Adrenal gland (tissue), 5 donors: ENCODE results near the gene PLXNA1.

ENCODE experiments used
- CTCF ChIP-seq, 6 experiments: fragments of 450-650 bp in 4 of 6; fragments of 200-600 bp in 2 of 6; sonication (generic) in 1 of 6; IDR thresholded peaks; 1 replicate in 5 of 6; 2 replicates in 1 of 6; pipeline versions ENCODE4 v1.5.1 to v1.8.0; 2016 to 2021; ENCODE audit warnings: antibody characterized with exemption in 6 of 6, mild to moderate bottlenecking in 2 of 6, moderate library complexity in 1 of 6
- POLR2A ChIP-seq, 2 donors: fragments of 450-650 bp; IDR thresholded peaks; one replicate each; pipeline ENCODE4 v1.6.1; 2017; ENCODE audit warnings: antibody characterized with exemption in 2 of 2, mild to moderate bottlenecking in 2 of 2, moderate library complexity in 1 of 2
- donor health status: DM: no; HTN: no; CAD: no.

GRCh38 chr3:127006781-127007436, 24.0 kb downstream of the PLXNA1 start:
- TF ChIP-seq CTCF (IDR thresholded peaks at IDR 0.05) (no peak), POLR2A (IDR thresholded peaks at IDR 0.05) (no peak)
